Parathyroid adenoma (tissue), 2 donors: Measurements from ENCODE around the gene ASL.

Experiments used
- H2AFZ ChIP-seq: fragments of 300-600 bp; sonication (generic); one replicate; pipeline ENCODE4 v1.7.0; 2017; ENCODE audit warnings: antibody characterized with exemption, mild to moderate bottlenecking
- H3K27ac ChIP-seq: fragments of 300-600 bp; sonication (generic); one replicate; pipeline ENCODE4 v1.7.0; 2017
- H3K27me3 ChIP-seq: fragments of 300-600 bp; sonication (generic); one replicate; pipeline ENCODE4 v1.7.0; 2017; ENCODE audit warnings: low read length; ENCODE audit not compliant: control insufficient read depth, insufficient read depth
- H3K36me3 ChIP-seq: fragments of 300-600 bp; sonication (generic); one replicate; pipeline ENCODE4 v1.7.0; 2017; ENCODE audit warnings: low read length; ENCODE audit not compliant: control insufficient read depth, insufficient read depth
- H3K4me1 ChIP-seq: fragments of 300-600 bp; sonication (generic); one replicate; pipeline ENCODE4 v1.7.0; 2017; ENCODE audit warnings: control low read depth
- H3K4me2 ChIP-seq: fragments of 300-600 bp; sonication (generic); one replicate; pipeline ENCODE4 v1.7.0; 2017; ENCODE audit warnings: low read length
- H3K4me3 ChIP-seq: fragments of 300-600 bp; sonication (generic); one replicate; pipeline ENCODE4 v1.7.0; 2017; ENCODE audit warnings: low read depth, low read length
- H3K79me2 ChIP-seq: fragments of 300-600 bp; sonication (generic); one replicate; pipeline ENCODE4 v1.7.0; 2017; ENCODE audit warnings: control low read depth
- H3K9ac ChIP-seq: fragments of 300-600 bp; sonication (generic); one replicate; pipeline ENCODE4 v1.7.0; 2017; ENCODE audit warnings: mild to moderate bottlenecking
- H3K9me3 ChIP-seq: fragments of 300-600 bp; sonication (generic); one replicate; pipeline ENCODE4 v1.7.0; 2017; ENCODE audit warnings: low read length; ENCODE audit not compliant: control insufficient read depth
- CTCF ChIP-seq: fragments of 300-600 bp; sonication (generic); IDR thresholded peaks from one replicate; pipeline ENCODE4 v1.7.0; 2017; ENCODE audit warnings: antibody characterized with exemption, mild to moderate bottlenecking
- donor health status: primary hyperparathyroidism.

Gene ASL

DNA sequence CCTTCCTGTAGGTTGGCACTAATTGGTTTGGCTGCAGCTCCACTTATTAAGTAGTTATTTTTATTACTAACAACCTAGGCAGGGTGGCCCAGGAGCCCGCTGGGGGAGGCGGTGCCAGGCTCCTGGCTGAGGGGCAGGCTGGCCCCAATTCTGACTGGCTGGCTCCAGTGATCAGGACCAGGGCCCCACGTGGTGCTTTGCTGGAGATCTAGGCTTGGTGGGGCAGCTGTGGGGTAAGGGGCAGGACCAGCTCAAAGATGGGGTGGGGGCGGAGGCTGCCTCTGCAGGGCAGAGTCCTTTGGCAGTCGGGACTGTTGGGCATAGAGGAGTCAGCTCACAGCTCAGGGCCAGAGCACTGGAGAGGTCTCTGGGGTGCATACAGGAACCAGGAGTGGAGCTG, 2.4 kb downstream of the ASL start:
- no peak overlapping the region for H3K9ac ChIP-seq
- no peaks in the 10 kb centered on the region for H3K9me3 ChIP-seq
- H3K79me2 ChIP-seq, result peaks cover 5% of the 10 kb centered on the region
- no peak for TF ChIP-seq CTCF
- no peak overlapping the region for H2AFZ ChIP-seq
- no peak overlapping the region for H3K4me3 ChIP-seq
- peaks cover 5% of the 10 kb centered on the region for H3K4me1 ChIP-seq
- no peaks in the 10 kb centered on the region for H3K36me3 ChIP-seq
- H3K27ac ChIP-seq, result no peak overlapping the region
- H3K27me3 ChIP-seq, result no peaks in the 10 kb centered on the region
- H3K4me2 ChIP-seq, result no peak overlapping the region

DNA sequence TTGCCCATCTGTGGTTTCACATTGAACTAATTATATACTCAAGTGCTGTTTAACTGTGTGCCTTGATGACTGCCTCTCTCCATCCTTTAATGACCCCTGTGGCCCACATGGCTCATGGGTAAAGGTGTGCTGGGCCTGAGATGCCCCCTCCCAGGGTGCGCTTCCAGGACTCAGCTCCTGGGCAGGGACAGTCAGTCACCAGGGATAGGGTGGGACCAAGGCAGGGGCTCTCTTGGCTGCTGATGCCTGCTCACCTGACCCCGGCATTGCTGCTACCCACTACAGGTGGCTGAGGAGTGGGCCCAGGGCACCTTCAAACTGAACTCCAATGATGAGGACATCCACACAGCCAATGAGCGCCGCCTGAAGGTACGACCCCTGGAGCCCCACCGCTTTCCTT, 6.5 kb downstream of the ASL start:
- Histone ChIP-seq H3K9me3 (no peaks in the 10 kb centered on the region), H3K36me3 (no peaks in the 10 kb centered on the region), H3K79me2 (no peaks in the 10 kb centered on the region), H3K4me2 (no peak overlapping the region), H3K9ac (no peak overlapping the region), H3K27ac (no peak overlapping the region), H3K27me3 (no peaks in the 10 kb centered on the region), H3K4me3 (no peak overlapping the region), H3K4me1 (no peaks in the 10 kb centered on the region), H2AFZ (no peak overlapping the region)
- no peak for TF ChIP-seq CTCF

GRCh38 chr7:66082886-66083415, 7.3 kb downstream of the ASL start:
- Histone ChIP-seq H3K4me3 (no peak overlapping the region), H3K9me3 (no peaks in the 10 kb centered on the region), H3K36me3 (no peaks in the 10 kb centered on the region), H2AFZ (no peak overlapping the region), H3K79me2 (no peaks in the 10 kb centered on the region), H3K4me1 (no peaks in the 10 kb centered on the region), H3K9ac (no peak overlapping the region), H3K4me2 (no peak overlapping the region), H3K27me3 (no peaks in the 10 kb centered on the region), H3K27ac (no peak overlapping the region)
- no peak for TF ChIP-seq CTCF

DNA sequence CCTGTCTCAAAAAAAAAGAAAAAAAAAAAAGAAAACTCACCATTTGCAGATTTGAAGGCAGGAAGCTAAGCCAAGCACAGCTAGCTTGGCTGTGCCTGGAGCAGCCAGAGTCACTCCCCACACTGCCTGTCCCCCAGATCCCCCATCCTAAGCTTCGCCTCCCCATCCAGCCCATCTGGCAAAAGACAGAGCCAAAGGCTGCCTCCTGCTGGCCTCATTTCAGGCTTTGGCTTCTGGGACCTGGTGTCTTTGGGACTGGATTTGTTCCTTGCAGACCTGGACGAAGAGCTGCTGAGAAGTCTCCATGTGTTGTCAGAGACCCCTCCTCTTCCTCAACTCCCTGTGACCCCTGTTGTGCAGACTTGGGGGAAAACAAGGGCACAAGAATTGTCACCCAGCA, 8.1 kb downstream of the ASL start:
- no peak overlapping the region for H3K9ac ChIP-seq
- no peaks in the 10 kb centered on the region for H3K27me3 ChIP-seq
- no peak for TF ChIP-seq CTCF
- no peaks in the 10 kb centered on the region for H3K4me1 ChIP-seq
- H3K9me3 ChIP-seq, result no peaks in the 10 kb centered on the region
- no peak overlapping the region for H3K27ac ChIP-seq
- no peaks in the 10 kb centered on the region for H3K79me2 ChIP-seq
- no peak overlapping the region for H3K4me3 ChIP-seq
- H3K4me2 ChIP-seq, result no peak overlapping the region
- no peak overlapping the region for H2AFZ ChIP-seq
- no peaks in the 10 kb centered on the region for H3K36me3 ChIP-seq
